ENCODE measurements around the gene GRIA3. TPM values are rescaled to one million over a fixed set of nuclear protein-coding genes. Genes with fewer than 3 reads are reported as not detected.

Gene GRIA3
- total RNA-seq, 1 experiment from 2014 or later: 1.4 TPM

DNA sequence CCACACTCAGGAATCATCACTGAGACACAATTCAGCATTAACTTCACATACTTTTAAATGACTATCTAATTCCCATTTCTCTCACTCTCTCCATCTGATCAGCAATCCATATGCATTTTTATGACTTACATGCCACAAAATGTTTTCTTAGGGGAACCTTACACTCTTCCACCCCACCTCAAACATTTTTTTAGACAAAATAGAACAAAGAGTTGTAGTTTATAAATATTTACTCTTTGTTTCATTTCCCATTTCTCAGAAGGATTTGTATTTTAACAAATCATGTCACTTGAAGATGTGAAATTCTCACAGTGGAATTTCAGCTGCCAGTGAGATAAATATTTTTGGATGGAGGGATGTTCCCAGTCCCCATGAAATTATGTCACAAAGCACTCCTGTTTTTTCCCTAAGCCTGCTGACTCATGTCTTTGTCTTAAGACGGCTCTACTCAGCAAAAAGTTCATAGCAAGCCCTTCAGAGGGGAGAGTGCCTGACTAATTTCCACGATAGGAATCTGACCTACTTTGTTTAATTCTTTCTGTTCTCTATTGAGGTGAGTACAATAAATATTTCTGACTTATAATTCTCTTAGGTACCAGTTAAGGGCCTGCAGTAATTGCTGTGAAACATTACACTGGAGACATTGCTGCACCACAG is 291.1 kb downstream of the GRIA3 start:
- no peak overlapping the region for H2BK20ac ChIP-seq (ENCODE audit: low read depth, low read length, poor library complexity, severe bottlenecking)
- H3K79me1 ChIP-seq (ENCODE audit: insufficient read depth, low read depth, low read length, poor library complexity, severe bottlenecking): no peaks in the 10 kb centered on the region
- H2BK15ac ChIP-seq (ENCODE audit: low read depth, low read length): no peak overlapping the region
- no peaks in the 10 kb centered on the region for H3K27me3 ChIP-seq (ENCODE audit: insufficient read depth, low read length)
- H2BK12ac ChIP-seq (ENCODE audit: insufficient read length, low read depth, low read length): no peak overlapping the region
- no peak overlapping the region for H3K14ac ChIP-seq (ENCODE audit: insufficient read depth, low read length)
- no peak overlapping the region for H3K23ac ChIP-seq (ENCODE audit: insufficient read length, low read depth, low read length)
- no peak overlapping the region for H2BK5ac ChIP-seq (ENCODE audit: insufficient read length, low read length)
- H4K5ac ChIP-seq (ENCODE audit: insufficient read length, low read depth, low read length): no peak overlapping the region
- no peak overlapping the region for H3K27ac ChIP-seq (ENCODE audit: insufficient read length, low read depth, low read length)
- H3K4me1 Mint-ChIP-seq: peaks cover 0 to 2% of the 10 kb centered on the region in 2 experiments; a peak in 1 of 4 replicates
- no peak overlapping the region for H2AFZ ChIP-seq (ENCODE audit: low read length)
- no peak overlapping the region for H3K27ac Mint-ChIP-seq
- no peak overlapping the region for H2BK120ac ChIP-seq (ENCODE audit: low read depth, low read length, poor library complexity, severe bottlenecking)
- H4K91ac ChIP-seq (ENCODE audit: insufficient read length, low read depth, low read length): no peak overlapping the region
- H3K4ac ChIP-seq (ENCODE audit: low read depth, low read length): no peak overlapping the region
- TF ChIP-seq CTCF (conservative IDR thresholded peaks at IDR 0.05): no peak
- H3K23me2 ChIP-seq (ENCODE audit: insufficient read length, low read depth, low read length, poor library complexity, severe bottlenecking): no peaks in the 10 kb centered on the region
- no peaks in the 10 kb centered on the region for H3K4me1 ChIP-seq (ENCODE audit: insufficient read depth, low read length)
- no peak overlapping the region for H3T11ph ChIP-seq (ENCODE audit: low read length)
- no peak overlapping the region for H3K56ac ChIP-seq (ENCODE audit: insufficient read length, low read depth, low read length)
- no peaks in the 10 kb centered on the region for H4K20me1 ChIP-seq (ENCODE audit: control insufficient read depth, insufficient read depth, insufficient read length)
- no peaks in the 10 kb centered on the region for H3K27me3 Mint-ChIP-seq (ENCODE audit: low read depth)
- H2AK5ac ChIP-seq (ENCODE audit: insufficient read length, low read length): no peak overlapping the region
- no peaks in the 10 kb centered on the region for H3K36me3 Mint-ChIP-seq (ENCODE audit: insufficient read depth in 1 of 3, low read depth in 3 of 3)
- no peak overlapping the region for H4K8ac ChIP-seq (replicated peaks; ENCODE audit: insufficient read length, low read depth, low read length)
- DNase-seq: no peak
- H3K18ac ChIP-seq (ENCODE audit: insufficient read length, low read depth, low read length): no peak overlapping the region
- peaks cover 13% of the 10 kb centered on the region for H3K9me3 ChIP-seq (ENCODE audit: control insufficient read depth, low read depth, low read length)
- no CpG with 5 or more reads among the region's 2 CpGs for WGBS (ENCODE audit: extremely low coverage, insufficient read length, low lambda C conversion rate)
- H3K4me2 ChIP-seq (ENCODE audit: insufficient read depth, insufficient read length, low read length): no peak overlapping the region
- H3K9ac ChIP-seq (ENCODE audit: extremely low read depth, insufficient read length, low read length): no peak overlapping the region
- H3K4me3 Mint-ChIP-seq: no peak overlapping the region
- H3K79me2 ChIP-seq (ENCODE audit: insufficient read depth, low read length): no peaks in the 10 kb centered on the region
- H3K9me3 Mint-ChIP-seq: peaks cover 0 to 56% of the 10 kb centered on the region in 2 experiments; a peak in 2 of 5 replicates

Data from H9 (cell line).